Stimulated activated CD8-positive, alpha-beta memory T cell treated with anti-CD3 and anti-CD28 coated beads, Interleukin-7, amount 100 ng/mL, for 1 hour (primary cell): Measurements from ENCODE around the gene YOD1.
"Not testable (repeated sequence)": the region's sequence is repeated elsewhere in the genome, so short reads cannot be mapped to it uniquely, and the experiment has no call there.

Experiments used
- DNase-seq, 2 donors: peaks; one replicate each; pipeline ENCODE4 v3.0.0-alpha.2; 2020; ENCODE audit warnings: low read depth in 2 of 2

Gene YOD1

GRCh38 chr1:207049054-207049453, 2.0 kb downstream of the YOD1 start:
- DNase-seq = no peak

GRCh38 chr1:207048041-207048440, 3.0 kb downstream of the YOD1 start:
- no peak for DNase-seq

- no peak for DNase-seq
Measured at GRCh38 chr1:207047505-207047904, 3.5 kb downstream of the YOD1 start.

GRCh38 chr1:207045453-207045852, 5.6 kb downstream of the YOD1 start:
- no peak for DNase-seq

- not testable (repeated sequence) for DNase-seq
Measured at GRCh38 chr1:207041397-207041796, 9.6 kb downstream of the YOD1 start.

GRCh38 chr1:207040181-207040533, 10.9 kb downstream of the YOD1 start:
- DNase-seq = no peak

GRCh38 chr1:207039380-207040180, 11.4 kb downstream of the YOD1 start:
- no peak for DNase-seq

GRCh38 chr1:207036865-207037264, 14.1 kb downstream of the YOD1 start:
- no peak for DNase-seq

GRCh38 chr1:207035877-207036551, 15.0 kb downstream of the YOD1 start:
- DNase-seq = no peak

GRCh38 chr1:207034998-207035397, 16.0 kb downstream of the YOD1 start:
- DNase-seq = no peak

- no peak for DNase-seq
Measured at GRCh38 chr1:207034208-207034607, 16.8 kb downstream of the YOD1 start.

- no peak for DNase-seq
Measured at GRCh38 chr1:207033302-207033701, 17.7 kb downstream of the YOD1 start.

- no peak for DNase-seq
Measured at GRCh38 chr1:207032528-207033017, 18.4 kb downstream of the YOD1 start, which contains the start of gene C1orf116. C1orf116 (minus strand) TSS chr1:207032756; CDS start chr1:207027598, 5,158 bp downstream.

- no peak for DNase-seq
Measured at GRCh38 chr1:207031632-207032264, 19.3 kb downstream of the YOD1 start.

- no peak for DNase-seq
Measured at GRCh38 chr1:207031016-207031415, 20.0 kb downstream of the YOD1 start.

GRCh38 chr1:207030522-207031009, 20.4 kb downstream of the YOD1 start:
- no peak for DNase-seq

- DNase-seq = no peak
Measured at GRCh38 chr1:207029701-207030521, 21.1 kb downstream of the YOD1 start.

GRCh38 chr1:207028884-207029650, 21.9 kb downstream of the YOD1 start:
- no peak for DNase-seq

GRCh38 chr1:207027921-207028320, 23.1 kb downstream of the YOD1 start:
- no peak for DNase-seq

- no peak for DNase-seq
Measured at GRCh38 chr1:207027206-207027777, 23.7 kb downstream of the YOD1 start.
